SU-DHL-6 (cell line): ENCODE measurements around the gene FAM53A.

Source experiments
- H2AFZ ChIP-seq: fragments of 200-600 bp; sonication (generic); 2 replicates; pipeline ENCODE4 v1.6.1; 2014; ENCODE audit warnings: low read depth, mild to moderate bottlenecking, moderate library complexity, mixed read lengths, antibody characterized with exemption, low read length; ENCODE audit not compliant: severe bottlenecking
- H3F3A ChIP-seq: fragments of 200-600 bp; shearing (Covaris generic); 2 replicates; pipeline ENCODE4 v1.6.0; 2016; ENCODE audit warnings: antibody characterized with exemption, mild to moderate bottlenecking; ENCODE audit not compliant: insufficient read depth
- H3K27ac ChIP-seq: fragments of 200-600 bp; sonication (generic); 2 replicates; pipeline ENCODE4 v1.5.1; 2016; ENCODE audit warnings: low read depth, mild to moderate bottlenecking, low read length, moderate library complexity, mixed read lengths
- H3K27me3 ChIP-seq: fragments of 200-600 bp; sonication (generic), shearing (Covaris generic); 2 replicates; pipeline ENCODE4 v1.6.0; 2014; ENCODE audit warnings: mild to moderate bottlenecking, low read length
- H3K36me3 ChIP-seq: fragments of 200-600 bp; sonication (generic); 2 replicates; pipeline ENCODE4 v1.6.1; 2014; ENCODE audit warnings: mild to moderate bottlenecking, low read length, mixed read lengths
- H3K4me2 ChIP-seq: fragments of 300-600, 200-600 bp; shearing (Covaris generic), sonication (generic); 2 replicates; pipeline ENCODE4 v1.6.0; 2014; ENCODE audit warnings: low read length, low read depth, mild to moderate bottlenecking; ENCODE audit not compliant: poor library complexity, severe bottlenecking
- H3K4me3 ChIP-seq: fragments of 200-600 bp; sonication (generic); 2 replicates; pipeline ENCODE4 v1.5.1; 2014; ENCODE audit warnings: antibody characterized with exemption, low read length, mild to moderate bottlenecking, mixed read lengths; ENCODE audit not compliant: insufficient read depth, poor library complexity, severe bottlenecking
- H3K79me2 ChIP-seq: fragments of 200-600 bp; sonication (generic); 2 replicates; pipeline ENCODE4 v1.6.1; 2014; ENCODE audit warnings: mild to moderate bottlenecking, low read length, moderate library complexity; ENCODE audit not compliant: insufficient read depth
- H3K9ac ChIP-seq: fragments of 200-600 bp; sonication (generic); 2 replicates; pipeline ENCODE4 v1.7.0; 2014; ENCODE audit warnings: mild to moderate bottlenecking, low read length
- H3K9me2 ChIP-seq: fragments of 200-600 bp; sonication (generic); replicated peaks from 2 replicates; pipeline ENCODE4 v1.6.1; 2014; ENCODE audit warnings: low read length; ENCODE audit not compliant: insufficient read depth
- H3K9me3 ChIP-seq: fragments of 200-600 bp; sonication (generic); 2 replicates; pipeline ENCODE4 v1.6.1; 2014; ENCODE audit warnings: low read length, mixed read lengths; ENCODE audit not compliant: insufficient read depth
- H4K20me1 ChIP-seq: fragments of 200-600 bp; sonication (generic); 2 replicates; pipeline ENCODE4 v1.6.1; 2014; ENCODE audit warnings: low read depth, mild to moderate bottlenecking, antibody characterized with exemption, low read length, moderate library complexity, mixed read lengths
- EZH2phosphoT487 ChIP-seq: fragments of 200-600 bp; sonication (generic), shearing (Covaris generic); conservative IDR thresholded peaks from 2 replicates; pipeline ENCODE4 v1.6.1; 2018; ENCODE audit warnings: mild to moderate bottlenecking, antibody characterized with exemption, low read length, moderate library complexity, mixed read lengths
- TF ChIP-seq, protein P1 (sequence below): fragments of 200-600 bp; sonication (generic); IDR thresholded peaks from one replicate; pipeline ENCODE4 v1.5.1; 2017; ENCODE audit warnings: antibody characterized with exemption, mild to moderate bottlenecking, low read length, moderate library complexity; ENCODE audit not compliant: insufficient read depth, poor library complexity, severe bottlenecking

FAM53A gene

DNA sequence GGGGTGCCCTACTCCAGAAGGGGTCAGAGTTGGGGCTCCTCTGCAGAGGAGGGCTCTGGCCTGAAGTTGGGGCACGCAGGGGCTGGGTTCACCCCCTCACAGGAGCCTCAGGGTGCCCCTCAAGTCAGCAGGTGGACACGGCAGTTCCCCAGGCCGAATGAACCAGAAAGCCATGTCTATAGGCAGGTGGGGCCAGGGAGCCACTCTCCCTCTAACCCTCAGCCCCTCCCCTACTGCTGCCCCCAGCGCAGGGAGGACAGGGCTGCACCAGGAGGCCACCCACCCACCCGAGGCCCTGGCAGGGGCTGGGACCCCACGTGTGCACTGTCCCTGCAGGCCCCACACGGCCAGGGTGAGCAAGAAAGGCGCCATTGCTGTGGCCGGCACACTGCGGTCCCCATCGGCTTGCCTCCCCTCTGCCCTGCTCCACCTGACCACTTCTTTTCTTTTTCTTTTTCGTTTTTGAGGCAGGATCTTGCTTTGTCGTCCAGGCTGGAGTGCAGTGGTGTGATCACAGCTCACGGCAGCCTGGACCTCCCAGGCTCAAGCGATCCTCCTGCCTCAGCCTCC, 83.8 kb downstream of the FAM53A start:
- Histone ChIP-seq H3K27me3 (no peaks in the 10 kb centered on the region), H3F3A (no peaks in the 10 kb centered on the region), H3K9ac (no peak overlapping the region), H3K79me2 (no peaks in the 10 kb centered on the region), H3K4me2 (no peak overlapping the region), H2AFZ (no peak overlapping the region), H4K20me1 (no peaks in the 10 kb centered on the region), H3K4me3 (no peak overlapping the region), H3K36me3 (no peaks in the 10 kb centered on the region), H3K27ac (no peak overlapping the region), H3K9me3 (no peaks in the 10 kb centered on the region), H3K9me2 (no peaks in the 10 kb centered on the region)
- TF ChIP-seq, protein P1, sequence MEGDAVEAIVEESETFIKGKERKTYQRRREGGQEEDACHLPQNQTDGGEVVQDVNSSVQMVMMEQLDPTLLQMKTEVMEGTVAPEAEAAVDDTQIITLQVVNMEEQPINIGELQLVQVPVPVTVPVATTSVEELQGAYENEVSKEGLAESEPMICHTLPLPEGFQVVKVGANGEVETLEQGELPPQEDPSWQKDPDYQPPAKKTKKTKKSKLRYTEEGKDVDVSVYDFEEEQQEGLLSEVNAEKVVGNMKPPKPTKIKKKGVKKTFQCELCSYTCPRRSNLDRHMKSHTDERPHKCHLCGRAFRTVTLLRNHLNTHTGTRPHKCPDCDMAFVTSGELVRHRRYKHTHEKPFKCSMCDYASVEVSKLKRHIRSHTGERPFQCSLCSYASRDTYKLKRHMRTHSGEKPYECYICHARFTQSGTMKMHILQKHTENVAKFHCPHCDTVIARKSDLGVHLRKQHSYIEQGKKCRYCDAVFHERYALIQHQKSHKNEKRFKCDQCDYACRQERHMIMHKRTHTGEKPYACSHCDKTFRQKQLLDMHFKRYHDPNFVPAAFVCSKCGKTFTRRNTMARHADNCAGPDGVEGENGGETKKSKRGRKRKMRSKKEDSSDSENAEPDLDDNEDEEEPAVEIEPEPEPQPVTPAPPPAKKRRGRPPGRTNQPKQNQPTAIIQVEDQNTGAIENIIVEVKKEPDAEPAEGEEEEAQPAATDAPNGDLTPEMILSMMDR = no peak
- no peak for TF ChIP-seq EZH2phosphoT487

DNA sequence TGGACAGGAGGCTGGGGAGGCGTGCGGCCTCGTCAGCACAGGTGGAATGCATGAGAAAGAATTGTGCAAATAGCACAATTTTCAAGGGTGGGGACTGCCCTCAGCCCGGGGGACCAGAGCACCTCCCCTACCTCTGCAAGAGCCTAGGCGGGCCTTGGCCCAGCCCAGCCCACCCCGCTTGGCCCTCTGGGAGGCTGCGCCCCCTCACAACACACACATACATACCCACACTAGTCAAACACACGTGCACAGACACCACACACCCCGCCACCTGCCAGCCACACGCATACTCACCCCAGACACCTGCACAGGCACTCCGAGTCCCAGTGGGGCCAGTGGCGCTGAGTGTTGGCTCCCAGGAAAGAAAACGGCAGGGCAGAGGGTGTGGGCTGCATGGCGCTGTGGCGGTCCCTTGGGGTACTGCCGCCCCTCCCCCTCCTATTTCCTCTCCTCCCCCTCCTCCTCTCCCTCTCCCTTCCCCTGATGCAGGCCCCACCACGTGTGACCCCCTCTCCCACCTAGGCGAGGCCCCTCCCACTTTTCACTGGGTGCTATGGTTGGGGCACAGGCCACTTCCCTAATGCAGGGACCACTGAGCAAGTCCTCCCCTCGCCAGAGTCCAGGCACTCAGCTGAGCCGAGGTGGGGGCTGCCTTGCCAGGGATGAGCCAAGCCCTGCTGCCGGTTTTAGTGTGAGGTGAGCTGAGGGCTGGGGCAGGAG, 84.5 kb downstream of the FAM53A start:
- H3K4me2 ChIP-seq = no peak overlapping the region
- no peak overlapping the region for H3K9ac ChIP-seq

DNA sequence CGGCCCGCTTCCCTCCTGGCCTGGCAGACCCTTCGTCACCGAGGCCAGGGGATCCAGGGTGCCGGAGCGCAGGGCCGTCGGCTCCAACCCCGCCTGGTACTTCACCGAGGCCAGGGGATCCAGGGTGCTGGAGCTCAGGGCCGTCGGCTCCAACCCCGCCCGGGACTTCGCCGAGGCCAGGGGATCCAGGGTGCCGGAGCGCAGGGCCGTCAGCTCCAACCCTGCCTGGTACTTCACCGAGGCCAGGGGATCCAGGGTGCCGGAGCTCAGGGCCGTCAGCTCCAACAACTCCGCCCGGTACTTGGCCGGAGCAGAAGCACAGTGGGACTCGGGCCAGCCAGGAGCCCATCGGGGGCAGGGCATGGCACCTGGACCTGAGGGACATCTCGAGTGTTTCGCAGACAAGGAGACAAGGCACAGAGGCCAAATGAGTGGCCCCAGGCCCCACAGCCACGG, 85.1 kb downstream of the FAM53A start:
- no peak overlapping the region for H2AFZ ChIP-seq
- no peak overlapping the region for H3K27ac ChIP-seq
- H3K4me3 ChIP-seq = no peak overlapping the region
- no peak overlapping the region for H3K4me2 ChIP-seq
- H4K20me1 ChIP-seq = no peaks in the 10 kb centered on the region
- TF ChIP-seq EZH2phosphoT487 = no peak
- TF ChIP-seq, protein P1 = no peak
- no peaks in the 10 kb centered on the region for H3K79me2 ChIP-seq
- no peaks in the 10 kb centered on the region for H3K27me3 ChIP-seq
- no peaks in the 10 kb centered on the region for H3F3A ChIP-seq
- no peak overlapping the region for H3K9ac ChIP-seq
- H3K36me3 ChIP-seq = no peaks in the 10 kb centered on the region
- no peaks in the 10 kb centered on the region for H3K9me2 ChIP-seq
- no peaks in the 10 kb centered on the region for H3K9me3 ChIP-seq

More for the DNA sequence above, 84.5 kb downstream of the FAM53A start:
- Histone ChIP-seq H3K36me3 (no peaks in the 10 kb centered on the region), H3F3A (no peaks in the 10 kb centered on the region), H3K79me2 (no peaks in the 10 kb centered on the region), H3K4me3 (no peak overlapping the region), H2AFZ (no peak overlapping the region), H3K27ac (no peak overlapping the region), H4K20me1 (no peaks in the 10 kb centered on the region), H3K27me3 (no peaks in the 10 kb centered on the region), H3K9me3 (no peaks in the 10 kb centered on the region), H3K9me2 (no peaks in the 10 kb centered on the region)
- TF ChIP-seq, protein P1 = no peak
